CD4-positive, alpha-beta memory T cell (primary cell): Measurements from ENCODE around the gene RPRD1B. TPM values are rescaled to one million over a fixed set of nuclear protein-coding genes. Genes with fewer than 3 reads are reported as not detected.
A peak's percentile ranks its signal among the peaks of the same experiment; 100 is the strongest.

ENCODE experiments used
- CTCF ChIA-PET: fragments of 350-600 bp; sonication (Branson Sonifier 250); formaldehyde crosslinking; loops from one replicate; lab custom pipeline; 2021; ENCODE audit warnings: inconsistent platforms; ENCODE audit not compliant: partially characterized antibody; lab: Charles Lee
- POLR2A ChIA-PET: fragments of 350-600 bp; sonication (Branson Sonifier 250); formaldehyde crosslinking; loops from one replicate; lab custom pipeline; 2021; ENCODE audit not compliant: partially characterized antibody; lab: Charles Lee
- DNase-seq, 5 donors: peaks; one replicate each; pipeline versions ENCODE4 v3.0.0 to v3.0.0-alpha.2; 2020 to 2022; ENCODE audit warnings: mixed read lengths in 1 of 5
- H3K27ac ChIP-seq: one replicate; pipeline ENCODE4 v1.7.0; 2013; ENCODE audit warnings: low read depth, low read length
- H3K27me3 ChIP-seq: 2 replicates; pipeline ENCODE4 v1.7.0; 2013; ENCODE audit warnings: mild to moderate bottlenecking, low read length, moderate library complexity; ENCODE audit not compliant: insufficient read depth
- H3K36me3 ChIP-seq: 2 replicates; pipeline ENCODE4 v1.7.0; 2013; ENCODE audit warnings: mild to moderate bottlenecking, low read length, moderate library complexity; ENCODE audit not compliant: insufficient read depth
- H3K4me1 ChIP-seq: 2 replicates; pipeline ENCODE4 v1.7.0; 2013; ENCODE audit warnings: mild to moderate bottlenecking, low read length, moderate library complexity; ENCODE audit not compliant: insufficient read depth
- H3K4me3 ChIP-seq, 2 donors: one replicate each; pipeline ENCODE4 v1.7.0; 2013; ENCODE audit warnings: low read length in 2 of 2, mild to moderate bottlenecking in 1 of 2
- H3K9me3 ChIP-seq, 2 donors: one replicate each; pipeline ENCODE4 v1.7.0; 2013; ENCODE audit warnings: low read length in 2 of 2, control low read depth in 1 of 2; ENCODE audit not compliant: control insufficient read depth in 1 of 2
- H3K27ac Mint-ChIP-seq, 7 donors: one replicate each; pipeline ENCODE4 v1.8.0; 2020 to 2021; ENCODE audit warnings: mixed read lengths in 7 of 7, mild to moderate bottlenecking in 6 of 7, inconsistent platforms in 3 of 7, moderate library complexity in 3 of 7
- H3K27me3 Mint-ChIP-seq, 2 donors: one replicate each; pipeline ENCODE4 v1.8.0; 2020 to 2021; ENCODE audit warnings: mixed read lengths in 2 of 2
- H3K36me3 Mint-ChIP-seq, 2 donors: one replicate each; pipeline ENCODE4 v1.8.0; 2020 to 2021; ENCODE audit warnings: mixed read lengths in 2 of 2, inconsistent platforms in 1 of 2, mild to moderate bottlenecking in 1 of 2
- H3K4me1 Mint-ChIP-seq, 4 donors: one replicate each; pipeline ENCODE4 v1.8.0; 2020 to 2021; ENCODE audit warnings: mixed read lengths in 4 of 4, mild to moderate bottlenecking in 1 of 4
- H3K4me3 Mint-ChIP-seq, 8 donors: one replicate each; pipeline ENCODE4 v1.8.0; 2020 to 2021; ENCODE audit warnings: mixed read lengths in 8 of 8, mild to moderate bottlenecking in 7 of 8, moderate library complexity in 6 of 8, inconsistent platforms in 3 of 8
- H3K9me3 Mint-ChIP-seq, 8 donors: one replicate each; pipeline ENCODE4 v1.8.0; 2020 to 2021; ENCODE audit warnings: mixed read lengths in 8 of 8, mild to moderate bottlenecking in 5 of 8, inconsistent platforms in 3 of 8, moderate library complexity in 1 of 8
- intact Hi-C: fragments of 100-400 bp; cut with micrococcal nuclease; formaldehyde crosslinking; loops from one replicate; pipeline ENCODE4 v1.15.1; 2023
- polyA plus RNA-seq, 2 donors: library from polyadenylated mRNA; unstranded; fragments of 300-500 nt; fragmentation: Illumina TruSeq; gene quantifications; one replicate each; pipeline ENCODE4 v1.2.3, GENCODE V29; 2021
- total RNA-seq, 2 experiments: library from RNA; stranded (reverse); gene quantifications; one replicate each; pipeline ENCODE4 v1.2.3, GENCODE V29; 2021

The RPRD1B gene
- total and polyA plus RNA-seq, 4 experiments from 2014 or later = 3.7 to 43.8 (median 24.7) TPM

- no peak for DNase-seq
- Mint-ChIP-seq H3K36me3 (peaks cover 7 to 56% of the 10 kb centered on the region in 2 donors), H3K9me3 (no peaks in the 10 kb centered on the region), H3K4me1 (peaks cover 36 to 75% (median 46%) of the 10 kb centered on the region in 4 donors), H3K27me3 (no peaks in the 10 kb centered on the region), H3K27ac (peak overlapping the region in 1 of 7 donors; percentile 64), H3K4me3 (peak overlapping the region in 2 of 8 donors; percentile 28 to 65)
- ChIA-PET POLR2A (no interaction called here), CTCF (interaction anchor here (1.5 kb wide), 1 partner anchor 17 kb away, joined by 3 read pairs; no protein-coding TSS in a partner anchor)
- H3K36me3 ChIP-seq = peaks cover 7% of the 10 kb centered on the region
- H3K9me3 ChIP-seq = no peaks in the 10 kb centered on the region
- intact Hi-C loops = loop anchor here (10.0 kb wide), 1 partner anchor 408 kb away; no protein-coding TSS in a partner anchor
- H3K27me3 ChIP-seq = no peaks in the 10 kb centered on the region
- H3K4me1 ChIP-seq = peaks cover 54% of the 10 kb centered on the region
- no peak overlapping the region for H3K4me3 ChIP-seq
- H3K27ac ChIP-seq = no peak overlapping the region
Measured at GRCh38 chr20:38036366-38036765, 2.8 kb downstream of the RPRD1B start.

- Histone ChIP-seq H3K36me3 (peaks cover 37% of the 10 kb centered on the region), H3K9me3 (no peaks in the 10 kb centered on the region), H3K27ac (no peak overlapping the region), H3K4me1 (peaks cover 28% of the 10 kb centered on the region), H3K4me3 (no peak overlapping the region), H3K27me3 (no peaks in the 10 kb centered on the region)
- no peak for DNase-seq
- Mint-ChIP-seq H3K4me3 (no peak overlapping the region), H3K27ac (peak overlapping the region in 2 of 7 donors; percentile 26 to 80), H3K4me1 (peaks cover 33 to 59% (median 37%) of the 10 kb centered on the region in 4 donors), H3K27me3 (no peaks in the 10 kb centered on the region), H3K9me3 (no peaks in the 10 kb centered on the region), H3K36me3 (peaks cover 31 to 66% of the 10 kb centered on the region in 2 donors)
- CTCF ChIA-PET = no interaction called here
- POLR2A ChIA-PET = no interaction called here
- intact Hi-C loops = no loop called here
Measured at GRCh38 chr20:38040276-38040675, 6.7 kb downstream of the RPRD1B start.

DNA sequence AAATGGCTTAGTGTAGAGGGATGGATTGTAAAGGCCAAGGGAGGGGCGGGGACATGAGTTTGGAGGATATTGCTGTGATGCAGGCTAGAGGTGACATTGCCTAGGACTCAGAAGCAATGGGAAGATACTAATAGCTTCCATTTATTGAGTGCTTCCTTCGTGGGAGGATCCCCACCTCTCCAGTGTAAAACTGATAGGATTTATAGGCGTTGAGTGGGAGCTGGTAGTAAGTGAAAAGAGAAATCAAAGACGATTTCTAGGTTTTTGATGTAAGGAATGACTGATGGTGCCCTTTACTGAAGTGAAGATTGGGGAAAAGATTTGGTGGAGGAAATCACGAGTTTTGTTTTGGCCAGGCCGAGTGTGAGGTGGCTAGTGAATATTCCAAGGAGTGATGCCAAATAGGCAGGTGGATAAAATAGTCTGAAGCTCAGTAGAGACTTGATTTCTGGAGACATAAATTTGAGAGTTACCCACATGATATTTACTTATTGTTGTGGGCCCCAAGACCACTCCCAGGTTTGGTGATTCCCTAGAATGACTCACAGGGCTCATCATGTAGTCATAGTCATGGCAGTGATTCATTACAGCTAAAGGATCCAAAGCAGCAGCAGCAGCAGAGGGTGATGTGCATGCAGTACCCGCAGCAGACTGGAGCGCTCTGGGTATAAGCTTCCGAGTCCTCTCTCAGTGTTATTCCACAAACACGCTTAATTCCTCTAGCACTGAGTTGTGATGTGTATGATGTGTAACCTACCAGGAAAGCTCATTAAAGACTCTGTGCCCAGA, 10.2 kb downstream of the RPRD1B start:
- CTCF ChIA-PET = interaction anchor here (0.7 to 1.9 kb wide), 4 partner anchors 11 to 940 kb away, joined by 3 to 8 read pairs (median 4); partner anchors contain the start of gene TTI1
- Mint-ChIP-seq H3K27ac (peak overlapping the region in 3 of 7 donors; percentile 50 to 77 (median 53)), H3K36me3 (peaks cover 29 to 72% of the 10 kb centered on the region in 2 donors), H3K4me1 (peaks cover 21 to 50% (median 30%) of the 10 kb centered on the region in 4 donors), H3K27me3 (no peaks in the 10 kb centered on the region), H3K9me3 (no peaks in the 10 kb centered on the region), H3K4me3 (no peak overlapping the region)
- POLR2A ChIA-PET = interaction anchor here (1.1 kb wide), 1 partner anchor 10 kb away, joined by 4 read pairs; the partner anchor contains the start of genes RPRD1B and TTI1
- intact Hi-C loops = no loop called here
- no peaks in the 10 kb centered on the region for H3K27me3 ChIP-seq
- no peak overlapping the region for H3K4me3 ChIP-seq
- no peaks in the 10 kb centered on the region for H3K4me1 ChIP-seq
- no peak overlapping the region for H3K27ac ChIP-seq
- DNase-seq = no peak
- peaks cover 37% of the 10 kb centered on the region for H3K36me3 ChIP-seq
- H3K9me3 ChIP-seq = no peaks in the 10 kb centered on the region

- no peaks in the 10 kb centered on the region for H3K27me3 Mint-ChIP-seq
- CTCF ChIA-PET = interaction anchor here (0.7 to 1.3 kb wide), 2 partner anchors 12 to 939 kb away, joined by 3 to 4 read pairs; partner anchors contain the start of gene TTI1
- no peak overlapping the region for H3K4me3 Mint-ChIP-seq
- POLR2A ChIA-PET = no interaction called here
- peak overlapping the region in 1 of 7 donors; percentile 10 for H3K27ac Mint-ChIP-seq
- Histone ChIP-seq H3K27me3 (no peaks in the 10 kb centered on the region), H3K27ac (no peak overlapping the region), H3K4me3 (no peak overlapping the region), H3K9me3 (no peaks in the 10 kb centered on the region), H3K36me3 (peaks cover 38% of the 10 kb centered on the region), H3K4me1 (no peaks in the 10 kb centered on the region)
- H3K36me3 Mint-ChIP-seq = peaks cover 32 to 77% of the 10 kb centered on the region in 2 donors
- peaks cover 23 to 54% (median 32%) of the 10 kb centered on the region in 4 donors for H3K4me1 Mint-ChIP-seq
- H3K9me3 Mint-ChIP-seq = no peaks in the 10 kb centered on the region
- DNase-seq = no peak
- intact Hi-C loops = no loop called here
Measured at GRCh38 chr20:38044685-38045084, 11.1 kb downstream of the RPRD1B start.

- H3K27me3 Mint-ChIP-seq = no peaks in the 10 kb centered on the region
- Histone ChIP-seq H3K27ac (no peak overlapping the region), H3K4me3 (no peak overlapping the region), H3K4me1 (peaks cover 5% of the 10 kb centered on the region), H3K36me3 (peaks cover 39% of the 10 kb centered on the region), H3K9me3 (no peaks in the 10 kb centered on the region), H3K27me3 (no peaks in the 10 kb centered on the region)
- no peak for DNase-seq
- CTCF ChIA-PET = interaction anchor here (0.8 to 2.1 kb wide), 2 partner anchors 11 to 180 kb away, joined by 3 to 9 read pairs; no protein-coding TSS in a partner anchor
- H3K4me1 Mint-ChIP-seq = peaks cover 27 to 54% (median 39%) of the 10 kb centered on the region in 4 donors
- H3K36me3 Mint-ChIP-seq = peaks cover 38 to 77% of the 10 kb centered on the region in 2 donors
- no peaks in the 10 kb centered on the region for H3K9me3 Mint-ChIP-seq
- peak overlapping the region in 6 of 7 donors; percentile 19 to 72 (median 46) for H3K27ac Mint-ChIP-seq
- intact Hi-C loops = no loop called here
- no peak overlapping the region for H3K4me3 Mint-ChIP-seq
- POLR2A ChIA-PET = no interaction called here
Measured at GRCh38 chr20:38046572-38046971, 13.0 kb downstream of the RPRD1B start.

DNA sequence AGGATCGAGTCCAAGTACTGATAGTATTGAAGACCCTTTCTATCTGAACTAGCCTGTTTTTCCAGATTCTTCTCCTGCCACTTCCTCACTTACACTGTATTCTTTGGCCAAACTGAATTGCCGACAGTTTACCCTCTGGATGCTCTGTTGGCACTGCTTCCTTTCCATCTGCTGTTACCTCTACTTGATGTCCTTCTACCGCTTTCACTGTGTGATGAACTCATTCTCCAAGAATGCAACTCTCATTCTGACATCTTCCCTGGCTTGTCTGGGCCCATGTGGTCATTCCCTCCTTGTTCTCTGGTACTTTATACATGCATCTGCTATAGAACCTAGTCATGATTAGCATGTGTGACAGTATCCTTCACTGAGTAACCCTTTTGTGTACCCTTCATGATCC, 16.3 kb downstream of the RPRD1B start:
- no peaks in the 10 kb centered on the region for H3K9me3 ChIP-seq
- intact Hi-C loops = no loop called here
- Mint-ChIP-seq H3K9me3 (no peaks in the 10 kb centered on the region), H3K27me3 (no peaks in the 10 kb centered on the region), H3K27ac (peak overlapping the region in 4 of 7 donors; percentile 4 to 75 (median 27)), H3K36me3 (peaks cover 22 to 66% of the 10 kb centered on the region in 2 donors), H3K4me1 (peaks cover 26 to 43% (median 36%) of the 10 kb centered on the region in 4 donors), H3K4me3 (no peak overlapping the region)
- peaks cover 15% of the 10 kb centered on the region for H3K36me3 ChIP-seq
- no peaks in the 10 kb centered on the region for H3K27me3 ChIP-seq
- no peak overlapping the region for H3K4me3 ChIP-seq
- H3K27ac ChIP-seq = no peak overlapping the region
- ChIA-PET POLR2A (no interaction called here), CTCF (interaction anchor here (1.6 to 1.9 kb wide), 1 partner anchor 24 kb away, joined by 4 to 5 read pairs; no protein-coding TSS in a partner anchor)
- DNase-seq = no peak
- H3K4me1 ChIP-seq = peaks cover 5% of the 10 kb centered on the region

DNA sequence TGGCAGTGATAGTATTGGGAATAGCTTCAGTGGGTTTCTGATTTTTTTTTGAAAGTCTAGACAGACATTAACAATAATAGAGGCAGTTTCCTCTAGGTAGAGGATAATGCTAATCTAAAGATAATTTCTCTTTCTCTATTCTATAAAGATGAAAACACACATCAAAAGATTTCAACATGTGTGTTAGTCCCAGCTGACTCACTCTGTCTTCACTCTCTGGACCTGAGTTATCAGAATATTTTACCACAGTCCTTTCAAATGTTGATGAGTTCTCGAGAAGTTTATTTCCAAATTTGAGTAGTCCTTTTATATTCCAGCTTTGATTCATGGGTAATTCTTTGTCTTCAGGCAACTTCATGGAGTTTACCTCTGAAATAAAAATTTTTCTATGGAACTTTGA, 17.1 kb downstream of the RPRD1B start:
- peaks cover 22 to 71% of the 10 kb centered on the region in 2 donors for H3K36me3 Mint-ChIP-seq
- H3K4me3 Mint-ChIP-seq = no peak overlapping the region
- ChIA-PET CTCF (interaction anchor here (0.9 to 1.9 kb wide), 2 partner anchors 23 to 170 kb away, joined by 5 to 7 read pairs; no protein-coding TSS in a partner anchor), POLR2A (no interaction called here)
- Histone ChIP-seq H3K4me1 (peaks cover 5% of the 10 kb centered on the region), H3K36me3 (peaks cover 11% of the 10 kb centered on the region), H3K9me3 (no peaks in the 10 kb centered on the region), H3K27ac (no peak overlapping the region), H3K4me3 (no peak overlapping the region), H3K27me3 (no peaks in the 10 kb centered on the region)
- no peaks in the 10 kb centered on the region for H3K27me3 Mint-ChIP-seq
- H3K4me1 Mint-ChIP-seq = peaks cover 31 to 44% (median 38%) of the 10 kb centered on the region in 4 donors
- peak overlapping the region in 6 of 7 donors; percentile 7 to 86 (median 36) for H3K27ac Mint-ChIP-seq
- H3K9me3 Mint-ChIP-seq = no peaks in the 10 kb centered on the region
- DNase-seq = no peak
- intact Hi-C loops = no loop called here
